Esophagus squamous epithelium (tissue), 5 donors: ENCODE data around the gene EVI2B. TPM values are rescaled to one million over a fixed set of nuclear protein-coding genes. Genes with fewer than 3 reads are reported as not detected.

ENCODE experiments used
- DNase-seq: peaks from one replicate; lab custom pipeline; 2025; lab: John Stamatoyannopoulos, UW
- H3K27ac ChIP-seq, 4 donors: fragments of 200-600 bp; sonication (generic); one replicate each; pipeline ENCODE4 v1.5.1; 2016 to 2019; ENCODE audit warnings: mild to moderate bottlenecking in 1 of 4
- H3K27me3 ChIP-seq, 4 donors: fragments of 200-600 bp; sonication (generic); 1 replicate in 3 of 4; 2 replicates in 1 of 4; pipeline versions ENCODE4 v1.5.1 to v1.6.0; 2017 to 2021; ENCODE audit warnings: antibody characterized with exemption in 1 of 4
- H3K36me3 ChIP-seq, 3 donors: fragments of 200-600 bp; sonication (generic); one replicate each; pipeline ENCODE4 v1.5.1; 2016 to 2019
- H3K4me1 ChIP-seq, 3 donors: fragments of 200-600 bp; sonication (generic); one replicate each; pipeline ENCODE4 v1.5.1; 2017 to 2019
- H3K4me3 ChIP-seq, 4 donors: fragments of 200-600 bp; sonication (generic); 1 replicate in 3 of 4; 2 replicates in 1 of 4; pipeline ENCODE4 v1.5.1; 2016 to 2019; ENCODE audit warnings: mild to moderate bottlenecking in 2 of 4, moderate library complexity in 1 of 4
- H3K9me3 ChIP-seq, 3 donors: fragments of 200-600 bp; sonication (generic); one replicate each; pipeline ENCODE4 v1.5.1; 2016 to 2019
- POLR2A ChIP-seq, 4 donors: fragments of 450-650 bp; IDR thresholded peaks; one replicate each; pipeline ENCODE4 v1.6.1; 2017; ENCODE audit warnings: antibody characterized with exemption in 4 of 4, mild to moderate bottlenecking in 4 of 4, moderate library complexity in 3 of 4
- WGBS, 2 donors: methylation state at CpG; one replicate each; pipeline ENCODE4 v1.1.5; 2018; 5-methylcytosine and 5-hydroxymethylcytosine counted together
- intact Hi-C: fragments of 100-400 bp; cut with DNase I; formaldehyde crosslinking; loops from one replicate; pipeline ENCODE4 v1.15.0; 2022
- total RNA-seq, 4 donors: library from RNA; depleted of rRNA; stranded (reverse); fragments of >200 nt; gene quantifications; one replicate each; pipeline ENCODE4 v1.1.0, GENCODE V29; 2016
- TF ChIP-seq, protein P1 (sequence below), 6 experiments: fragments of 450-650 bp in 4 of 6; fragments of 200-600 bp in 2 of 6; sonication (generic) in 2 of 6; IDR thresholded peaks; one replicate each; pipeline ENCODE4 v1.5.1; 2016 to 2019; ENCODE audit warnings: antibody characterized with exemption in 6 of 6, mild to moderate bottlenecking in 4 of 6, moderate library complexity in 4 of 6
- donor health status: DM: yes; HTN: yes; CAD: no.

The EVI2B gene
- total RNA-seq, 4 donors from 2014 or later: 1.7 to 13.4 (median 4.2) TPM

DNA sequence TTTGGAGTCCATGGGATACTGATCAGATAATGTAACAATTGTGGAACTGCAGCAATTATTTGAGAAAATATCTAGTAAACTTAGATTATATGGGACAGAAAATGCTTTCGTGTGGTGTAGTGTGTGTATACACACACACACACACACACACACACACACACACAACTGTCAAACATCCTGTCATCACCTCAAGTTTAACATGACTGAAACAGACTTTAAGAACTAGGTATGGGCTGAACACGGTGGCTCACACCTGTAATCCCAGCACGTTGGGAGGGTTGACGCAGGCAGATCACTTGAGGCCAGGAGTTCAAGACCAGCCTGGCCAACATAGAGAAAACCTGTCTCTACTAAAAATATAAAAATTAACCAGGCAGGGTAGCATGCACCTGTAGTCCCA lies 8.1 kb upstream of the EVI2B start:
- no peak for DNase-seq
- H3K9me3 ChIP-seq: no peaks in the 10 kb centered on the region
- peaks cover 0 to 6% (median 0%) of the 10 kb centered on the region in 3 donors for H3K4me1 ChIP-seq
- WGBS, 2 donors: 80 to 81% methylated on average over 3 to 4 of the region's 4 CpGs
- peak overlapping the region in 1 of 4 donors; percentile 64 for H3K27ac ChIP-seq
- TF ChIP-seq, protein P1, sequence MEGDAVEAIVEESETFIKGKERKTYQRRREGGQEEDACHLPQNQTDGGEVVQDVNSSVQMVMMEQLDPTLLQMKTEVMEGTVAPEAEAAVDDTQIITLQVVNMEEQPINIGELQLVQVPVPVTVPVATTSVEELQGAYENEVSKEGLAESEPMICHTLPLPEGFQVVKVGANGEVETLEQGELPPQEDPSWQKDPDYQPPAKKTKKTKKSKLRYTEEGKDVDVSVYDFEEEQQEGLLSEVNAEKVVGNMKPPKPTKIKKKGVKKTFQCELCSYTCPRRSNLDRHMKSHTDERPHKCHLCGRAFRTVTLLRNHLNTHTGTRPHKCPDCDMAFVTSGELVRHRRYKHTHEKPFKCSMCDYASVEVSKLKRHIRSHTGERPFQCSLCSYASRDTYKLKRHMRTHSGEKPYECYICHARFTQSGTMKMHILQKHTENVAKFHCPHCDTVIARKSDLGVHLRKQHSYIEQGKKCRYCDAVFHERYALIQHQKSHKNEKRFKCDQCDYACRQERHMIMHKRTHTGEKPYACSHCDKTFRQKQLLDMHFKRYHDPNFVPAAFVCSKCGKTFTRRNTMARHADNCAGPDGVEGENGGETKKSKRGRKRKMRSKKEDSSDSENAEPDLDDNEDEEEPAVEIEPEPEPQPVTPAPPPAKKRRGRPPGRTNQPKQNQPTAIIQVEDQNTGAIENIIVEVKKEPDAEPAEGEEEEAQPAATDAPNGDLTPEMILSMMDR (IDR thresholded peaks at IDR 0.05): no peak
- no peak for TF ChIP-seq POLR2A (IDR thresholded peaks at IDR 0.05)
- no peak overlapping the region for H3K4me3 ChIP-seq
- peaks cover 0 to 16% (median 0%) of the 10 kb centered on the region in 3 donors for H3K36me3 ChIP-seq
- intact Hi-C loops: no loop called here
- no peaks in the 10 kb centered on the region for H3K27me3 ChIP-seq

DNA sequence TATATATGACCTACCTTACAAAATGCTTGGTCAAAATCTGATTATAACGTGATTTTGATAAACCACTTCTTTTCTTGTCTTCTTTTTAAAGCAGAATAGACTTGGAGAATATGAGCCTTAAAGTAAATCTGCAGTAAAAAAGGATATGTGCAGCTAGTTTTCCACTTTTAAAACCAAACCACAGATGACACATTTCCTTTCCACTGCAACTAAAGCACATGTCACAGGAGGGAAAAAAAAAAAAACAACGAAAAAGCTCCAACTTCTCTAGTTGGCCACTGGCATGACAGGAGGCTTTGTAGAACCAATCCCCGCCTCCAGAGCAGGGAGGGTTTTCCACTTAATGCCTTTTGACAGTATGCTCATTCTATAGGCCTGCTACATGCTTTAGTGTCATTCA lies 7.6 kb upstream of the EVI2B start, which contains the start of gene EVI2A:
TSS of gene EVI2A (minus strand) at position 142 of the 400 bp plus-strand sequence. CDS start 2,609 bp downstream, outside the sequence.
- peak within 1 kb of the TSS in 3 of 4 donors; percentile 64 to 66 (median 64) for H3K27ac ChIP-seq
- DNase-seq: no peak
- intact Hi-C loops: no loop called here

DNA sequence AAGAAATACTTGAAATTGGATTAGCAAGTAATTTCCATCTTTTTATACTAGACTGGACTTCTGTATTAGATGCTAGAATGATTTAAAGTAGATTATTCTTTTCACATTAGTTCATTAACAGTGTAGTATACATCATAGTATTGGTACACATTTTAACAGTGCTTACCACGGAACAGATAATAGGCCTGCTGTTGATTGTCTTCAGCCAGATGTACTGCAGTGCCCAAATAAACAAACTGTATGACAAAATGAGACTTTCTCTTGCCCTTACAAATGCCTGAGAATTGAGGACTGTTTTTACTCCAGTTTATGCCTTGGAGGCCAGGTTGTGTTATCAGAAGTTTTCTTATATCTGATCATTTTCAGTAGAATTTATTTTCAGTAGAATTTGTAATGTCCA lies 6.9 kb upstream of the EVI2B start:
- no peak for DNase-seq
- 53 to 60% methylated on average over 1 of the region's 1 CpG for WGBS, 2 donors

More for the DNA sequence above, 7.6 kb upstream of the EVI2B start, which contains the start of gene EVI2A:
- peak in 2 of 4 donors; percentile 12 to 63 for TF ChIP-seq POLR2A (IDR thresholded peaks at IDR 0.05)
- TF ChIP-seq, protein P1 (IDR thresholded peaks at IDR 0.05): no peak
- Histone ChIP-seq H3K27me3 (no peaks in the 10 kb centered on the region), H3K9me3 (no peaks in the 10 kb centered on the region), H3K4me1 (peaks cover 0 to 6% (median 0%) of the 10 kb centered on the region in 3 donors), H3K36me3 (peaks cover 0 to 11% (median 0%) of the 10 kb centered on the region in 3 donors), H3K4me3 (peak within 1 kb of the TSS in 3 of 4 donors; percentile 14 to 49 (median 32))
- 53 to 62% methylated on average over 3 of the region's 3 CpGs for WGBS, 2 donors

DNA sequence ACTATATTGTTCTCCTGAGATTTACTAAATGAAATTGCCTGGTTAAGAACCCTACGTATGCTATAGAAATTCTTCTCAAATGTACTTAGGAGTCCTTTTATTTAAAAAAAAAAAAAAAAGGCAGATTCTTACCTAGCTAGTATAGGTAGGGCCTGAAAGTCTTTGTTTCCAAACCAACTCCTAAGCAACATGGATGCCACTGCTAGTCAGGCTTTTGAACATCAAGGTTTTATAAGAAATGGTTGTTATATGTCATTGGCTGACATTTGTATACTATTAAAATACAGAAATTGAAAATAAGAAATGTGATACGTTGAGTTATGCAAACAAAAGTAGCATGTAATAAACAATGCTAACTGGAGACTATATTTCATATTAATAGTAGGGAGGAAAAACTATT lies 6.4 kb upstream of the EVI2B start:
- 60 to 81% methylated on average over 2 of the region's 2 CpGs for WGBS, 2 donors
- TF ChIP-seq POLR2A (IDR thresholded peaks at IDR 0.05): no peak
- TF ChIP-seq, protein P1 (IDR thresholded peaks at IDR 0.05): no peak
- Histone ChIP-seq H3K9me3 (no peaks in the 10 kb centered on the region), H3K27ac (peak overlapping the region in 3 of 4 donors; percentile 64 to 66 (median 64)), H3K4me3 (peak overlapping the region in 3 of 4 donors; percentile 14 to 49 (median 32)), H3K27me3 (no peaks in the 10 kb centered on the region), H3K4me1 (peaks cover 0 to 6% (median 0%) of the 10 kb centered on the region in 3 donors), H3K36me3 (no peaks in the 10 kb centered on the region)
- no peak for DNase-seq
- intact Hi-C loops: no loop called here

More for the DNA sequence above, 6.9 kb upstream of the EVI2B start:
- H3K27me3 ChIP-seq: no peaks in the 10 kb centered on the region
- intact Hi-C loops: no loop called here
- peaks cover 0 to 6% (median 0%) of the 10 kb centered on the region in 3 donors for H3K4me1 ChIP-seq
- H3K27ac ChIP-seq: peak overlapping the region in 3 of 4 donors; percentile 64 to 66 (median 64)
- H3K9me3 ChIP-seq: no peaks in the 10 kb centered on the region
- peak overlapping the region in 3 of 4 donors; percentile 14 to 49 (median 32) for H3K4me3 ChIP-seq
- H3K36me3 ChIP-seq: peaks cover 0 to 4% (median 0%) of the 10 kb centered on the region in 3 donors
- TF ChIP-seq, protein P1 (IDR thresholded peaks at IDR 0.05): no peak
- TF ChIP-seq POLR2A (IDR thresholded peaks at IDR 0.05): no peak

DNA sequence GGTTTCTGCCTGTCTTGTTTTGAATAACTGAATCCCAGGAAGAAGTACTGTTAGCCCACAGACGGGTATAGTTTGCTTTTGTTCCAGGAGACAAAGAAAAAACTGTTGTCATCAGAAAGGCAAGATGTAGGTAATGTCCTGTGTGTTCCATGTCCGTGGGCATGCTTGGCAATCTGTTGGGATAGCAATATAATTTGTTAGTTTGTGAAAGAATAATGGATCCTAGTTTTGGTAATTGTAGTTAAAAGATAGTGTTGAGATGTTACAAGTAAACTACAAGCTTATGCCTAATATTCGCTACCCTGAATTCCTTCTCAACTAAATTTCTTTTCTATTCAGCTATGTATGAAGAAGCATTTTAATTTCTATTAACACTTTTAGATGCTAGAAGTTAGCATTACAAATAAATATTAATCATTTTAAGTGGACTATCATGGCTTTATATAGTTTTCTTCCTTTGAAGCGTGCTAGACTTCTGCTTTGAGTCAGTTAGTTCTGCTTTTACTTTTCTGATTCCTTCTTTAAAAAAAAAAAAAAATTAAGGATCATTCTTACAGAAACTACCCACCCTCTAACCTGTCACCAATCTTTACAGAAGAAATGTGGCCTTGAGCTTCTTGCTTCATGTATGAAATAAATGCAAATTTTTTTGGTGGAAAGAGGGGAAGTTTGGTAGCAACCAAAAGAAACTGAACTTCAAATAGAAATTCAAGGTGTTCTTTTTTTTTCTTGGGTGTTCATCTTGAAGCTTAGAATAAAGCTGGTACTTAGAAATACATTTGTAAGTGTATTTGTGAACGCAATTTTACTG lies 5.2 kb upstream of the EVI2B start:
- Histone ChIP-seq H3K4me1 (peaks cover 0 to 13% (median 0%) of the 10 kb centered on the region in 3 donors), H3K27ac (peak overlapping the region; percentile 48 to 82 (median 60)), H3K4me3 (peak overlapping the region in 3 of 4 donors; percentile 5 to 45 (median 32)), H3K27me3 (no peaks in the 10 kb centered on the region), H3K36me3 (no peaks in the 10 kb centered on the region), H3K9me3 (no peaks in the 10 kb centered on the region)
- WGBS, 2 donors: 54 to 75% methylated on average over 5 of the region's 5 CpGs
- DNase-seq: no peak
- intact Hi-C loops: no loop called here
- TF ChIP-seq, protein P1 (IDR thresholded peaks at IDR 0.05): no peak
